ENCODE results near the gene KCTD11.

KCTD11 gene

GRCh38 chr17:7351665-7352502 lies at the start of gene KCTD11:
Gene KCTD11 (plus strand): TSS chr17:7352162.
- peak within 1 kb of the TSS; percentile 87 for H3K4me3 ChIP-seq (ENCODE audit: low read depth, low read length)
- peak; percentile 72 for TF ChIP-seq CTCF (IDR thresholded peaks at IDR 0.05; ENCODE audit: low read depth, low read length, missing control alignments)
- DNase-seq (ENCODE audit: low read depth), result peak; percentile 58
- in situ Hi-C loops (cut with HindIII; ENCODE audit: low sequenced_read_pairs), result no loop called here

GRCh38 chr17:7304179-7304578 lies 47.8 kb upstream of the KCTD11 start:
- DNase-seq (ENCODE audit: low read depth), result no peak
- no peak overlapping the region for H3K4me3 ChIP-seq (ENCODE audit: low read depth, low read length)
- no peak for TF ChIP-seq CTCF (IDR thresholded peaks at IDR 0.05; ENCODE audit: low read depth, low read length, missing control alignments)
- in situ Hi-C loops (cut with HindIII; ENCODE audit: low sequenced_read_pairs), result no loop called here

GRCh38 chr17:7306911-7307685 lies 44.9 kb upstream of the KCTD11 start, which contains the start of gene EIF5A:
Gene EIF5A (plus strand): TSS chr17:7307628. CDS start chr17:7309636, 2,008 bp downstream.
- in situ Hi-C loops (cut with HindIII; ENCODE audit: low sequenced_read_pairs), result no loop called here
- peak; percentile 100 for DNase-seq (ENCODE audit: low read depth)
- peak within 1 kb of the TSS; percentile 94 for H3K4me3 ChIP-seq (ENCODE audit: low read depth, low read length)
- TF ChIP-seq CTCF (IDR thresholded peaks at IDR 0.05; ENCODE audit: low read depth, low read length, missing control alignments), result no peak

- TF ChIP-seq CTCF (IDR thresholded peaks at IDR 0.05; ENCODE audit: low read depth, low read length, missing control alignments), result no peak
- peak overlapping the region; percentile 94 for H3K4me3 ChIP-seq (ENCODE audit: low read depth, low read length)
- in situ Hi-C loops (cut with HindIII; ENCODE audit: low sequenced_read_pairs), result no loop called here
- no peak for DNase-seq (ENCODE audit: low read depth)
Observed at GRCh38 chr17:7307686-7308624, 44.0 kb upstream of the KCTD11 start.

GRCh38 chr17:7308625-7309433 lies 43.1 kb upstream of the KCTD11 start:
- peak; percentile 68 for DNase-seq (ENCODE audit: low read depth)
- H3K4me3 ChIP-seq (ENCODE audit: low read depth, low read length), result peak overlapping the region; percentile 94
- no peak for TF ChIP-seq CTCF (IDR thresholded peaks at IDR 0.05; ENCODE audit: low read depth, low read length, missing control alignments)
- in situ Hi-C loops (cut with HindIII; ENCODE audit: low sequenced_read_pairs), result no loop called here

Measured in astrocyte of the cerebellum (primary cell).